GM19099 (cell line): ENCODE data around the gene GUCY1A1.

Experiments used
- POLR2A ChIP-seq: IDR thresholded peaks from 3 replicates; pipeline ENCODE4 v1.6.1; 2011; ENCODE audit warnings: low read depth; ENCODE audit not compliant: insufficient read length; ENCODE audit errors: extremely low read depth

Gene GUCY1A1

GRCh38 chr4:155678011-155678410 lies 11.4 kb downstream of the GUCY1A1 start:
- no peak for TF ChIP-seq POLR2A

GRCh38 chr4:155679343-155679742 lies 12.7 kb downstream of the GUCY1A1 start:
- no peak for TF ChIP-seq POLR2A

GRCh38 chr4:155681886-155682285 lies 15.2 kb downstream of the GUCY1A1 start:
- TF ChIP-seq POLR2A, result no peak

GRCh38 chr4:155684423-155684822 lies 17.8 kb downstream of the GUCY1A1 start:
- no peak for TF ChIP-seq POLR2A

- no peak for TF ChIP-seq POLR2A
Observed at GRCh38 chr4:155684892-155685541, 18.4 kb downstream of the GUCY1A1 start.

- TF ChIP-seq POLR2A, result no peak
Observed at GRCh38 chr4:155687380-155687982, 20.8 kb downstream of the GUCY1A1 start.

GRCh38 chr4:155688211-155688610 lies 21.6 kb downstream of the GUCY1A1 start:
- TF ChIP-seq POLR2A, result no peak

- TF ChIP-seq POLR2A, result no peak
Observed at GRCh38 chr4:155688860-155689259, 22.2 kb downstream of the GUCY1A1 start.

- TF ChIP-seq POLR2A, result no peak
Observed at GRCh38 chr4:155690044-155690837, 23.6 kb downstream of the GUCY1A1 start.

- TF ChIP-seq POLR2A, result no peak
Observed at GRCh38 chr4:155692361-155692760, 25.7 kb downstream of the GUCY1A1 start.

GRCh38 chr4:155693015-155693663 lies 26.5 kb downstream of the GUCY1A1 start:
- no peak for TF ChIP-seq POLR2A

GRCh38 chr4:155694100-155694785 lies 27.6 kb downstream of the GUCY1A1 start:
- no peak for TF ChIP-seq POLR2A

- no peak for TF ChIP-seq POLR2A
Observed at GRCh38 chr4:155696226-155696625, 29.6 kb downstream of the GUCY1A1 start.

GRCh38 chr4:155696726-155697125 lies 30.1 kb downstream of the GUCY1A1 start:
- TF ChIP-seq POLR2A, result no peak

GRCh38 chr4:155701827-155702226 lies 35.2 kb downstream of the GUCY1A1 start:
- no peak for TF ChIP-seq POLR2A
